HEK293 (cell line): Measurements from ENCODE around the gene MRNIP.

Experiments
- PRDM10 ChIP-seq: fragments of 450-650 bp; formaldehyde crosslinking; IDR thresholded peaks from 2 replicates; pipeline ENCODE4 v1.5.1; 2016; ENCODE audit warnings: missing biosample characterization, missing genetic modification characterization
- ZBTB11 ChIP-seq: fragments of 450-650 bp; formaldehyde crosslinking; conservative IDR thresholded peaks from 2 replicates; pipeline ENCODE4 v1.5.1; 2016; ENCODE audit warnings: low read depth, missing biosample characterization, missing genetic modification characterization

- TF ChIP-seq ZBTB11 (tag by site-specific recombination) (no peak), PRDM10 (no peak)
Measured at GRCh38 chr5:179864686-179865085, 6.1 kb upstream of the MRNIP start.
